ENCODE measurements around the gene NEUROG2.

The NEUROG2 gene

DNA sequence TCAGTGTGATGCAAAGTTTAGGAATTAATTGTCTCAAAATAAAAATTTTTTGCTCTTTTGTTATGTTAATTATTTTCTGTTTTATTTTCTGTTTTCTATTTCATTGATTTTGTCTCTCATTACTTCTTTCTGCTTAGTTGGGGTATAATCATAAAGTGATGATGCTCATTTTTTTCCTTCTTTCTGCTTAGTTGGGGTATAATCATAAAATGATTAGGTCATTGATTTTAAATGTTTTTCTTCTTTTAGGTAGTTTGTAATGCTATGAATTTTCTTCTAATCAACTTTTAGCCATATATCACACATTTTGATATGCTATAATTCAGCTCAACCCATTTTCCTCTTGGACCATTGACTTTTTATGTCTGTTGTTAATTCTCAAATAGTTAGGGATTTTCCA lies 43.7 kb downstream of the NEUROG2 start:
- no peak for DNase-seq
